ENCODE data around the gene TSSK6. TPM values are rescaled to one million over a fixed set of nuclear protein-coding genes. Genes with fewer than 3 reads are reported as not detected.

TSSK6 gene
- total and polyA plus RNA-seq, 3 donors from 2014 or later = 117 to 722 (median 125) TPM

- no peak overlapping the region for H3K4me3 ChIP-seq
- TF ChIP-seq POLR2A (IDR thresholded peaks at IDR 0.05) = no peak
- no peak for TF ChIP-seq CTCF (IDR thresholded peaks at IDR 0.05)
- H3K36me3 ChIP-seq (ENCODE audit: low read depth, missing control alignments) = no peaks in the 10 kb centered on the region
- 91 to 94% methylated on average over 5 to 6 of the region's 6 CpGs for WGBS, 2 donors
- intact Hi-C loops (cut with DNase I; ENCODE audit: low total_unique reads) = no loop called here
- H3K27ac ChIP-seq = no peak overlapping the region
- H3K27me3 ChIP-seq = no peaks in the 10 kb centered on the region
- H3K4me1 ChIP-seq = peaks cover 35% of the 10 kb centered on the region
- no peaks in the 10 kb centered on the region for H3K9me3 ChIP-seq
- no peak for DNase-seq
Measured at GRCh38 chr19:19466201-19466600, 49.1 kb downstream of the TSSK6 start.

- H3K36me3 ChIP-seq (ENCODE audit: low read depth, missing control alignments) = no peaks in the 10 kb centered on the region
- 94 to 97% methylated on average over 12 of the region's 12 CpGs for WGBS, 2 donors
- intact Hi-C loops (cut with DNase I; ENCODE audit: low total_unique reads) = no loop called here
- TF ChIP-seq POLR2A (IDR thresholded peaks at IDR 0.05) (no peak), CTCF (IDR thresholded peaks at IDR 0.05) (no peak)
- H3K27ac ChIP-seq = no peak overlapping the region
- DNase-seq = no peak
- peaks cover 41% of the 10 kb centered on the region for H3K4me1 ChIP-seq
- no peaks in the 10 kb centered on the region for H3K9me3 ChIP-seq
- H3K27me3 ChIP-seq = no peaks in the 10 kb centered on the region
- H3K4me3 ChIP-seq = no peak overlapping the region
Measured at GRCh38 chr19:19465436-19466070, 49.8 kb downstream of the TSSK6 start.

- Histone ChIP-seq H3K4me1 (peaks cover 48% of the 10 kb centered on the region), H3K27me3 (no peaks in the 10 kb centered on the region), H3K36me3 (ENCODE audit: low read depth, missing control alignments) (no peaks in the 10 kb centered on the region), H3K27ac (peak overlapping the region in 1 of 2 donors; percentile 41), H3K4me3 (no peak overlapping the region), H3K9me3 (no peaks in the 10 kb centered on the region)
- intact Hi-C loops (cut with DNase I; ENCODE audit: low total_unique reads) = no loop called here
- no peak for DNase-seq
- no peak for TF ChIP-seq CTCF (IDR thresholded peaks at IDR 0.05)
- TF ChIP-seq POLR2A (IDR thresholded peaks at IDR 0.05) = no peak
- WGBS, 2 donors = 59 to 60% methylated on average over 13 of the region's 13 CpGs
Measured at GRCh38 chr19:19464339-19465098, 50.8 kb downstream of the TSSK6 start.

Other genes starting within 250 kb of the TSSK6 start
- gene TM6SF2, start 242.2 kb downstream of the TSSK6 start, total RNA-seq = 1 to 10 TPM in 1 of 2 donors, under 1 TPM in 1; 0.93 to 1.2 TPM
- 0.96 TPM for gene TM6SF2, start 242.2 kb downstream of the TSSK6 start, polyA plus RNA-seq (ENCODE audit: insufficient read depth, low read depth, low replicate concordance)
- gene SUGP1, start 195.0 kb downstream of the TSSK6 start, total RNA-seq = 10 to 100 TPM; 87.4 to 98.8 TPM
- 89.8 TPM for gene SUGP1, start 195.0 kb downstream of the TSSK6 start, polyA plus RNA-seq (ENCODE audit: insufficient read depth, low read depth, low replicate concordance)
- gene MAU2, start 194.7 kb downstream of the TSSK6 start, total RNA-seq = 100 to 1,000 TPM; 143 to 151 TPM
- 77.2 TPM for gene MAU2, start 194.7 kb downstream of the TSSK6 start, polyA plus RNA-seq (ENCODE audit: insufficient read depth, low read depth, low replicate concordance)
- gene GATAD2A, start 109.9 kb downstream of the TSSK6 start, total RNA-seq = 100 to 1,000 TPM; 163 to 197 TPM
- gene GATAD2A, start 109.9 kb downstream of the TSSK6 start, polyA plus RNA-seq (ENCODE audit: insufficient read depth, low read depth, low replicate concordance) = 109 TPM
- 100 to 1,000 TPM; 210 to 283 TPM for gene NDUFA13, start 677 bp upstream of the TSSK6 start, total RNA-seq
- 260 TPM for gene NDUFA13, start 677 bp upstream of the TSSK6 start, polyA plus RNA-seq (ENCODE audit: insufficient read depth, low read depth, low replicate concordance)
- 10 to 100 TPM; 29.3 to 49.1 TPM for gene YJEFN3, start 13.4 kb upstream of the TSSK6 start, total RNA-seq
- 24.2 TPM for gene YJEFN3, start 13.4 kb upstream of the TSSK6 start, polyA plus RNA-seq (ENCODE audit: insufficient read depth, low read depth, low replicate concordance)
- gene CILP2, start 22.7 kb upstream of the TSSK6 start, total RNA-seq = 1 to 10 TPM; 5.6 to 9.5 TPM
- 10.0 TPM for gene CILP2, start 22.7 kb upstream of the TSSK6 start, polyA plus RNA-seq (ENCODE audit: insufficient read depth, low read depth, low replicate concordance)
- 10 to 100 TPM; 16.2 to 28.3 TPM for gene PBX4, start 103.1 kb upstream of the TSSK6 start, total RNA-seq
- 18.0 TPM for gene PBX4, start 103.1 kb upstream of the TSSK6 start, polyA plus RNA-seq (ENCODE audit: insufficient read depth, low read depth, low replicate concordance)
- gene LPAR2, start 112.7 kb upstream of the TSSK6 start, total RNA-seq = 100 to 1,000 TPM; 181 to 224 TPM
- 73.9 TPM for gene LPAR2, start 112.7 kb upstream of the TSSK6 start, polyA plus RNA-seq (ENCODE audit: insufficient read depth, low read depth, low replicate concordance)
- 10 to 100 TPM; 13.4 to 15.2 TPM for gene GMIP, start 128.1 kb upstream of the TSSK6 start, total RNA-seq
- gene GMIP, start 128.1 kb upstream of the TSSK6 start, polyA plus RNA-seq (ENCODE audit: insufficient read depth, low read depth, low replicate concordance) = 8.8 TPM
- gene ATP13A1, start 148.1 kb upstream of the TSSK6 start, total RNA-seq = 100 to 1,000 TPM; 292 to 360 TPM
- gene ATP13A1, start 148.1 kb upstream of the TSSK6 start, polyA plus RNA-seq (ENCODE audit: insufficient read depth, low read depth, low replicate concordance) = 64.1 TPM
- 10 to 100 TPM in 1 of 2 donors, 1 to 10 TPM in 1; 9.2 to 12.0 TPM for gene ZNF101, start 153.3 kb upstream of the TSSK6 start, total RNA-seq
- 15.6 TPM for gene ZNF101, start 153.3 kb upstream of the TSSK6 start, polyA plus RNA-seq (ENCODE audit: insufficient read depth, low read depth, low replicate concordance)
- 10 to 100 TPM; 10.7 to 12.1 TPM for gene ZNF14, start 217.6 kb upstream of the TSSK6 start, total RNA-seq
- gene ZNF14, start 217.6 kb upstream of the TSSK6 start, polyA plus RNA-seq (ENCODE audit: insufficient read depth, low read depth, low replicate concordance) = 3.0 TPM

All from testis (tissue), 3 donors.